Measurements from ENCODE around the gene PLXNC1.

GRCh38 chr12:94333396-94333795 is 185.0 kb downstream of the PLXNC1 start:
- TF ChIP-seq BHLHE40 (IDR thresholded peaks at IDR 0.05; ENCODE audit: borderline replicate concordance) (no peak), ZNF384 (IDR thresholded peaks at IDR 0.05) (no peak), TARDBP (IDR thresholded peaks at IDR 0.05) (no peak), ELF4 (IDR thresholded peaks at IDR 0.05) (no peak), NFRKB (IDR thresholded peaks at IDR 0.05) (no peak), SP1 (IDR thresholded peaks at IDR 0.05) (no peak), SUZ12 (IDR thresholded peaks at IDR 0.05) (no peak)
